ENCODE data around the gene IDI1.
"Not testable (repeated sequence)": the region's sequence is repeated elsewhere in the genome, so short reads cannot be mapped to it uniquely, and the experiment has no call there.

Gene IDI1

DNA sequence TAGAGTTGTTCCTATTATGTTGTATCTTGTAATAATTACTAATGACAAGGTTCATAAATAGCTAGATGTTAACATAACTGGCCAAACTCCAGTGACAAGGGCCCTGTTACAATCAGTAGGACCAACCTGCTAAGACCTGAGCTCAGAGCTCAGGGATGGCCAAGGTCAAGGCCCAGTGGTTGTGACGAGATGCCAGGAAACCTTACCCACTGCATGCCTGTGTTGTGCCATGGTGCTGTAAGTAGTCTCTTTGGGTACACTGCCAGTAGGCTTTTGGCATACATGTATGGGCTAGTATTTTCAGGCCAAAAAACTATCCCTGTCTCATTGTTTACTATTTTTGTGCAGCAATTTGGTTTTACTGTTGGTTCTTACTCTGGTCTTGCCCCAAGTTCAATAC, 15.3 kb downstream of the IDI1 start:
- no peak for DNase-seq

DNA sequence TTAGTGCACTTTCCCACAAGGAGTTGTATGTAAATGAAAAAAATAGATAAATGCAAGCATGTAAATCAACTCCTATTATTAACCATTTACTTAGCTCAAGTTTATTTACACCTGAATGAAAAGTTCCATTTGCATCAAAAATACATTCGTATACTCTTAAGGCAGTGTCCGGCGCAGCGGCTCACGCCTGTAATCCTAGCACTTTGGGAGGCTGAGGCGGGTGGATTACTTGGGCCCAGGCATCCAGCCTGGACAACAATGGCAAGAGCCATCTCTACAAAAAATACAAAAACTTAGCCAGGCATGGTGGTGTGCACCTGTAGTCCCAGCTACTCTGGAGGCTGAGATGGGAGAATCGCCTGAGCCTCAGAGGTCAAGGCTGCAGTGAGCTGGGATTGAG, 19.1 kb downstream of the IDI1 start:
- DNase-seq = no peak

DNA sequence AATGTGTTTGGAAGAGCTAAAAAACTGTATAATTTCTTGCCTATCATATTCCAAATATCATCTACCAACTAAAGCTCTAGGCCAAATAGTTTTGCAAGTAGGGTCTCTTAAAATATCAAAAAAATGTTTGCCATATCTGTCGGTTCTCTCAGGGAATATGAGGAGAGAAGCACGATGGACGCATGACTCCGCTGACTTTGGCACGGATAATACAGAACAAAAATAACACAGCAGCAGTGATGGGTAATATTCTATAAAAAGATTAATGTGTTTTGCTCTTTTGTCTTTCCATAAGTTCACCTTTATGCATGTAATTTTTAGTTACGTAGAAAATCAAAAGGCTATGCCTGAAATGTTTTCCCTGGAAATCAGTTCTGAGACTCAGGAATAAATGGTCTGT, 22.3 kb downstream of the IDI1 start:
- no peak for DNase-seq

DNA sequence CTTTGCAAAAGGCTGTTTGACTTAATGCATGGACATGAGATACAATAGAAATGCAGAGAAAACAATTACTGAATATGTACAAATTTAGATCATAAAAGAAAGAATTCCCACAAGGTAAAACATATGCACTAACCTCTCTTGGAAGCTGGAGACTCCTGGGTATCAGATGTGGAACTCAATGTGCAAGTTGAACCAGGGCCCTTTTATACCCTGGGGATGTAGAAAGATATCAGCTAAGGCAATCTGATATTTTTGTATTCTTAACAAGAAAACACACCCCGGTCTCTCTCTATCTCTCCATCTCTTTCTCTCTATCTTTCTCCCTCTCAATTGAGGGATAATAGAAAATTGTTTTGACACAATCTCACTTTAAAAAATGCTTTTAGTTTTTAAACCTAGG, 23.2 kb downstream of the IDI1 start, which contains the start of gene IDI2:
TSS of gene IDI2 (minus strand) at position 177 of the 400 bp plus-strand sequence. CDS start 1,136 bp downstream, outside the sequence.
- no peak for DNase-seq

DNA sequence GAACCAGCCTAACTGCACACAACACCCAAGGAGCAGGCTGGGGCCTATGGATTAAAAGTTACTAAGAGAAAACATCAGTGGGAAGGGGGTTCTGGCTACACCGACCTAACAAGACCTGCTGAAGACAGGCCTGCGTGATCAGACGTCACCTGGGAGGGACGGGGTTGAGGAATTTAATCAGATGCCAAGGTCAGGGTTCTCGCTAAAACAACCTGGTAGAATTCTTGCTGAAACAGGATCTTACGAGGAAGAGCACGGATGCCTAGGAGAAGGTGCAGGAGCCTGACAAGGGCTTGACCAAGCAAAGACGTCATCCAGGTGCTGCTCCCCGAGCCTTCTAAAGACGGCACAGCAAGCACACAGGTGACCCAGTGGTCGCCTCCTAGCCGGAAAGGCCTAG, 24.8 kb downstream of the IDI1 start:
- no peak for DNase-seq

DNA sequence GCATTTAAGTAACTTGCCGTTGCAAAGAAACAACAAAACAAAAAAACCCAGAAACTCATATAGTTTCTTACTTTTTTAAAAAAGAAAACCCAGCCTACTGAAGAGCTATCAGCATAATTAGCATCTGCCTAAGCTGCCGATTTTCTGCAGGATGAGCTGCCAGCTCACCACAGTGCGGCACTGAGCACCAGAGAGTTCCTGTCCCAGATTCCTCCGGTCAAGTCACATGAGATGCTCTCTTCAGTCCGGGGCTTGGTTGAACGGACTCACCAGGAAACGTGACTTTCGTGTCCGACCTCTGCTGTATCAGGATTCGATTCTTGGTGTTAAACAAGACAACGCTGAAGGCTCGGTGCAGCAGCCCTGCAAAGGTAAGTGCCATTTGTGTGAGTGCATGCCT, 26.5 kb downstream of the IDI1 start:
- DNase-seq = no peak

DNA sequence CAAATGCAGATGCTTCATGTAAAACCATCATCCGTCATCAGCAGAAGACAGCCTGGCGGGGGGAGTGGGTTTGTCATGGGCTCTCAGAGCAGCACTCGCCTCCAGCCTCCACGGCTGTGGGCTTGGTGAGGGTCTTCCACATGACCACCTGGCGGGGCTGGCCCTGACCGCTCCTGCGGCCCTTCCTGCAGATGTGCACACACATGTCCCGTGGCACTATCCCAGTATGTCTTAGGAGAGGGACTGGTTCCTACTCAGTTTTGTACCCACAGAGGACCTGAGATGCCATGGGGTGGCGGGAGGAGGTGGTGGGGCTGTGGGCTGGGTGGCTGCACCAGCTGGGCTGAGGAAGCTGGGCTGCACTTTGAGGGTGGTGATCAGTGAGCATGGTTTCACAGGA, 28.0 kb downstream of the IDI1 start:
- DNase-seq = no peak

DNA sequence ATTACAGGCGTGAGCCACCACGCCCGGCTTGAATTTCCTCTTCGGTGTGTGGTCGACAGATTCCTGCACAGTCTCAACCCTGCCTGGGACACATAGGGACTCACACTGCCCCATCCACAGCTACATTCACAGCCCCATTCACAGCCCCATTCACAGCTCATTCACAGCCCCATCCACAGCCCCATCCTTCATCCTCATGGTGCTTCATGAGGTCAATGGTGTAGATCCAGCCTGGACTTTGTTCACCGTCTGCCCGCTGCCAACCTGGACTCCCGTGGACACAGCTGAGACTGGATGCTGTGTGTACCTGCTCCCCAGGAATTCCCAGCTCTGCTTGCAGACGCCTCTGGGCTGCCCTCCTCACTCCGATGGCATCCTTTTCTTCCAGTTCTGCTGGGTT, 28.5 kb downstream of the IDI1 start:
- DNase-seq = no peak

DNA sequence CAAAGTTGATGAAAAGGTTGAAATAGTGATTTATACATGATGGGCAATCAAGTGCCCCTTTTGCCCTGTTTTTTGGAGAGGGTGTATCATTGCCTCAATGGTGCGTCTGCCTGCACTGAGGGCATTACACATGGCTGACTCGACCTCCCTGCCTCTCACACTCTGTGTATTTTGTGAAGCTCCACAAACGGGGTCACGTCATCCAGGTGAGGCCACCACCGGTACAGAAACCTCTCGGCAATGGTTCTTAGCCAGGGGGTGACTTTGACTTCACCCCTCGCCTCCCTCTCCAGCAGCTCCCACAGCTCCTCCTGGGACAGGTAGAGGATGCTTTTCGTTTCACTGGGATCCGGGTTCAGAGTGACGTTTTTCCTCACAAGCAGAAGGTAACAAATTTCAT, 29.6 kb downstream of the IDI1 start:
- DNase-seq = no peak

DNA sequence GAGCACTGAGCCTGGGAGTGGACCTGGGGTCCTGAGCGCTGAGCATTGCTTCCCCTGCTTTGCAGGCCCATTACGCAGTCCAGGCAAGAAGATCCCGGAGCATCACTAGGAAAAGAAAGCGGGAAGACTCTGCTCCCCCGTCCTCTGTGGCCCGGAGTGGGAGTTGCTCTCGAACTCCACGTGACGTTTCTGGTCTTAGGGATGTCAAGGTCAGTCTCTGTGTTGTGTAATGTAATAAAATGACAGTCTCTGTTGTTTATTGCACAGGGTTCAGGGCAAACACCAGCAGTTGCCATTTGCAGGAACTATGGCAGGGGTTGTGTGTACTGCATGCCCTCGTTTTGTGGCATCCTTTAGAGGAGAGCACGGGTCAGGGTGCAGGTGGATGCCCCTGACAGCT, 33.2 kb downstream of the IDI1 start:
- no peak for DNase-seq

DNA sequence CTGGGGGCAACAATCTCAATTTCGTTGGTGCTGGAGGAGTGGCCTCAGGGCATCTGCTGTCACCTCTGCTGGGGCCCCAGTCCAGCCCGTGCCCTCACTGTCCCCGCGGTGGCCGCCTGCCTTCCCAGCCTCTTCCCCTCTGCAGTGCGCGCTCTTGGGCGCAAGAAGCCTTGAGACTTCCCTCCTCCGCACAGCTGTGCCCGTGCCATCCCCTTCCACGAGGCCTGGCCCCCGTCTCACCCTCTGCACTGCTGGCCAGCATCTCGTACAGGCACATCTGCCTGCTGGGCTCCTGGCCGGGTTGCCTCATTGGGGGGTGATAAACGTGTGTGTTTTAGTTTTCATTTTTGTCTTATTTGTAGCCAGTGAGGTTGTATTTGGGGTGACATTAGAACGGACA, 37.2 kb downstream of the IDI1 start:
- DNase-seq = no peak

DNA sequence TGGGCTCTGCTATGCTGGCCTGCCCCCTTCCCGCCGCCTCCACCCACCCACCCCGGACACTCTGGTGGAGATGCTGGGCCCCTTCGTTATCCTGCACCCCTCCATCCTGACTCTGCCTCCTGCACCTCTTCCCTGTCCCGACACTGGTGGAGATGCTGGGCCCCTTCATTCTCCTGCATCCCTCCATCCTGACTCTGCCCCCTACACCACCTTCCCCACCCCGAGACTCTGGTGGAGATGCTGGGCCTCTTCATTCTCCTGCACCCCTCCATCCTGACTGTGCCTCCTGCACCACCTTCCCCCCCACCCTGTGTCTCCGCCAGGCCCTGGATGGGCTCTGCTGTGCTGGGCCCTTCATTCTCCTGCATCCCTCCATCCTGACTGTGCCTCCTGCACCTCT, 38.2 kb downstream of the IDI1 start:
- no peak for DNase-seq

DNA sequence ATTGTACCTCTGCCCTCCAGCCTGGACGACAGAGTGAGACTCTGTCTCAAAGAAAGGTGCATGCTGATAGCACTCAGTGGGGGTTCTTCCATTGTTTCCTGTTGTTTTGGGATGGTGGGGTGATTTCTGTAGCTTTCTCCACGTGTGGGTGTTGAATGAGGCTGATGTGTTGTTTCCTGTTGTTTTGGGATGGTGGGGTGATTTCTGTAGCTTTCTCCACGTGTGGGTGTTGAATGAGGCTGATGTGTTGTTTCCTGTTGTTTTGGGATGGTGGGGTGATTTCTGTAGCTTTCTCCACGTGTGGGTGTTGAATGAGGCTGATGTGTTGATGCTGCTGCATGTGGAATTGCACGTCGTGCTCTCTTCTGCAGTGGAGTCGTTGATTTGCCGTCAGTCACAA, 39.0 kb downstream of the IDI1 start:
- DNase-seq = not testable (repeated sequence)

DNA sequence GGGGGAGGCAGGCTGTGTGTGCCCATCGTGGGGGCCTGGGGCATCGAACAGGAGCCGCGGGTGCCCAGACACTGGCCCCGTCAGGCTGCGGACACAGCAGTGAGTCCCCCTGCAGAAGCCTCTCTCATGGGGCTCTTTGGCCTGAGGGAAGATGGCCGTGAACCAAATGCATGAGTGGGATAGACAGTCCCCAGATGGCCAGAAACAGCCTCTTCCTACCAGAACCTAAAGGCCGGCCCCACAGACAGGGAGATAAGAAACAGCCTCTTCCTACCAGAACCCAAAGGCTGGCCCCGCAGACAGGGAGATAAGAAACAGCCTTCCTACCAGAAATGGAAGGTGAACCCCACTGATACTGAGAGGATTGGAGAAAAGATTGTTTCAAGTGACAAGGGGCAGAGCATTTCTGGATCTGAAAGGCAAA, 39.8 kb downstream of the IDI1 start:
- DNase-seq = no peak

DNA sequence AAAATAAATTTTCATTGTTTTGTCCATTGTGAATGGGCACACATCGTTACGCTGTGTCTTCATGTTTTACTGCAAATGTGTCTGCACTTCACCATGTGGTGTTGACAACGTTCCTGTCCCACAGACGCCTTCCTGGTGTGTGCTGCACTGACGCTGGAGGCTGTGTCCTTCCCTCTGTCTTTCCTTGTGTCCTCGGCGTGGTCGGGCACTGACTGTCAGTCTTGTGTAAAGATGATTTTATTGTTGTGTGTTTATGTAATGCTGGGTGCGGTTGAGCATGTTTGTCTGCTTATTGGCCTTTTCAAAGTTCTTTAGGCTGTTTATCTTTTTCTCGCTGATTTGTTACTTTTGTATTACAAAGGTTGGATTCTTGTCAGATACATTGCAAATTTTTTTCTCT, 41.3 kb downstream of the IDI1 start:
- DNase-seq = no peak

DNA sequence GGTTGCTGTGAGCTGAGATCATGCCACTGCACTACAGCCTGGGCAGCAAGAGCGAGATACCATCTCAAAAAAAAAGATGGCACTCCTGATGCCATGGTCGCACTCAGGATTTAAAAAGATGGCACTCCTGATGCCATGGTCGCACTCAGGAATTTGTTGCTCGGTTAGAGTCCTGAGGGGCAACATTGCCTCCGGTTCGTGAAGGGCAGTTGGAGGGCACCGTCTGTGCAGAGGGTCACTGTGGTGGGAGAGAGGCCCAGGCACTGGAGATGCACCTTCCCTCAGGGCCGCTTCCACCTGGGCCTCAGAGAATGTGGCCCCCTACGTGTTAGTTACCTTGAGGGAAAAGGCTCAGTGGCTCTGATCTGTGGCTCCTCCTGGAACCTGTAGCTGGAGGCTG, 42.3 kb downstream of the IDI1 start:
- no peak for DNase-seq

DNA sequence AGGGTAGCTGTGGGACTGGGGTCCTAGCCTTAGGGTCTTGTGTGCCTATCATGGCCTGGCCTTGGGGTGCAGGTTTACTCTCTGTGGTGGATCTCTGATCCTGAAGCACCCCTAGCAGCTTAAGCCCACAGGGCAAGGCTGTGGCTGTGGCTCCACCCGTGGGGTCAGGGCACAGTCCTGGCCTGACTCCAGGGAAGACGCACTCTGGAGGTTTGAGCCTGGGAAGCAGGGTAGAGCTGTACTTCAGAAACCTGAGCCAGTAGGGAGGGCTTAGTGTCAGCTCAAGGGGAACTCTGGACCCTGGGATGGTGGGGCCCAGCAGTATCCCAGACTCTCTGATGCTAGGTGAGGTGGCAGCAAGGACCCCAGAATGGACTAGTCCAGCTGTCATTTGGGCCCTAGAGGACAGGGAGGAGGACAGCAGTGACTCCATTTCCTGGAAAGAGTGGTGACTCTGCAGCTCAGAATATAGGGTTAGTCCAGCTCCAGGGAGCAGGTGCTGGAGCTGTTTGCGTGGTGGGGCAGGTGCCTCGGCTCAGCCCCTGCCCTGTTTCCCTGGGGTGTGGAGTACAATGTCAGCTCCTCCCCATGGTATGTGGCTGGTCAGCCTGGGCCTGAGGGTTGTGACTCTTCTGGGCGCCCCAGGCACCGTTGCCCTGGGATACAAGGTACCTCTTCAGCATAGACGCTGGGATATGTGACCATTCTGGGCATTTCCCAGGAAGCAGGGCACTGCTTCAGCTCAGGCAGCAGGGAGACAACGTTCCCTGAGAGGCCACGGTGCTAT, 44.8 kb downstream of the IDI1 start:
- no peak for DNase-seq

DNA sequence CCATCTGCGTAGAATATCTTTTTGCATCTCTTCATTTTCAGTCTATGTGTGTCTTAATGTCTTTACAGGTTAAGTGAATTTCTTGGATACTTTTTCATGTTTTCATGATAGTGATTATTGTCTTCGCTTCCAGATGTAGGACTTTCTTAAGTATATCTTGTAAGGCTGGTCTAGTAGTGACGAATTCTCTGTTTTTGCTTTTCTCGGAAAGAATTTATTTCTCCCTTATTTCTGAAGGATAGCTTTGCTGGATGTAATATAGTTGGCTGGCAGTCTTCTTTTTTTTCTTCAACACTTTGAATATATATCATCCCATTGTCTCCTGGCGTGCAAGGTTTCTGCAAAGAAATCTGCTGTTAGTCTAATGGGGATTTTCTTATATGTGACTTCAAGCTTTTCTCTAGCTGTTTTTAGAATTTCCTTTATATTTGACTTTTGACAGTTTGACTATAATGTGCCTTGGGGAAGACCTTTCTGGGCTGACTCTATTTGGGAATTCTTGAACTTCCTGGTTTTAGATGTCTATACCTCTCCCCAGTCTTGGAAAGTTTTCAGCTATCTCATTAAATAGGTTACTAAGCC, 46.4 kb downstream of the IDI1 start:
- DNase-seq = no peak

DNA sequence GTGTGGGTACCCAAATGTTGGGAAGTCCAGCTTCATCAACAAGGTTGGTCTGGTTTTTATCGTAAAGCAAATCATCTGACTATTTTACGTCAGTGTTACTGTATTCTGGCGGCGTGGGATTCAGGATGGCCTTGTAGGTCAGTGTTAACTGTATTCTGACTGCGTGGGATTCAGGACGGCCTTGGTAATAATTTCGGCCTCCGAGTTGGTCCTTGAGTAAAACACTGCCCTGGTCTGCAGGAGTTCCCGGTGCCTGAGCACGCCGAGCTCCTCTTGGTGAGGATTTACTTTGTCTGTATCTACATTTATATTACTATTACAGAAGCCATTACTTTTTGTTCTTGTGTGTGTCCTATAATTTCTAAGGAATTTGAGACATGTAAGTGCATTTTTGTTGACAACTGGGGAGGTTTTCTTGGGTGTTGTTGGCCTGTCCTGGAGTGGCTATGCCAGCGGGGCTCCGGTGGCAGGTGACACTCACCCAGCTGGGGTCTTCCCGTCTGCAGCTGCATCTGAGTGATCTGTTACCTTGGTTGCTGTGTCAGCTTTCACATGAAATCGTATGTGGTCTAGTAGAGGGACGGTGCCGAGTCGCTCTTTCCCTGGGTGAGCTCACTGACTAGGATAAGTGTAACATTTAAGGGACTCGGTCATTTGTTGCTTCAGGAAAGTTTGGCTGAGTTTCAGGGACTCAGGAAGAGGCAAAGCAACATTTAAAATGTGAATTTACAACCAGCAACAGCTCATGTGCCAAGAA, 51.5 kb downstream of the IDI1 start:
- no peak for DNase-seq

DNA sequence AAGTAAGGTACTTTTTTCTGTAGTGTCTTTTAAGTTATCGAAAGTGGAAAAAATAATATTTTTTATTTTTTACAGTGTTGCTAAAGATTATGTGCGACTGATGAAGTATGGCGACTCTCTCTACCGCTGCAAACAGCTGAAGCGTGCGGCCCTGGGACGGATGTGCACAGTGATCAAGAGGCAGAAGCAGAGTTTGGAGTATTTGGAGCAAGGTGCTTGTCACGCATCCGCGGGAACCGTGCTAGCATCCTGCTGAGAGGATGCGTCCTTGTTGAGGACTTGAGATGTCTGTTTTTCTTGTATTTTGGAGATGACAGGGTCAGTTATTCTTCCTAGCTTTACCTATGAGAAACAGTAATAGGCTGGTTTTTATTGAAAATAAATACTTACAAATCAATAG, 52.9 kb downstream of the IDI1 start:
- no peak for DNase-seq

DNA sequence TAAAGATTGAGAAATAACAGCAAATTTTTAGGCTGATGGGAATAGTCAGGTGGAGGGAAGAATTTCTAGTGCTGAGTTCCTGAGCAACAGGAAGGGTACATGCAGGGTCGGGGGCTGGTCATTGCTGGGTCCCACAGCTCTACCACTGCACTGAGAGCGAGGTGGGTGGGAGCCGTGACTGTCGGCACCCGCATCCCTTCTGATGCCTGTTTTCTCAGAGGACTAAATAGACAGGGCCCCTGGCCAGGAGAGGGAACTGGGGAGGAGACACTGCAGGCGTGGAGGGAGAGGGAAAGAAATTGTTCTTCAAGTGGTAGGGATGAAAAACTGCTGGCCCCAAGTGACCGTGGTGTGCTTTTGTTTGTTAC, 53.4 kb downstream of the IDI1 start:
- DNase-seq = no peak

DNA sequence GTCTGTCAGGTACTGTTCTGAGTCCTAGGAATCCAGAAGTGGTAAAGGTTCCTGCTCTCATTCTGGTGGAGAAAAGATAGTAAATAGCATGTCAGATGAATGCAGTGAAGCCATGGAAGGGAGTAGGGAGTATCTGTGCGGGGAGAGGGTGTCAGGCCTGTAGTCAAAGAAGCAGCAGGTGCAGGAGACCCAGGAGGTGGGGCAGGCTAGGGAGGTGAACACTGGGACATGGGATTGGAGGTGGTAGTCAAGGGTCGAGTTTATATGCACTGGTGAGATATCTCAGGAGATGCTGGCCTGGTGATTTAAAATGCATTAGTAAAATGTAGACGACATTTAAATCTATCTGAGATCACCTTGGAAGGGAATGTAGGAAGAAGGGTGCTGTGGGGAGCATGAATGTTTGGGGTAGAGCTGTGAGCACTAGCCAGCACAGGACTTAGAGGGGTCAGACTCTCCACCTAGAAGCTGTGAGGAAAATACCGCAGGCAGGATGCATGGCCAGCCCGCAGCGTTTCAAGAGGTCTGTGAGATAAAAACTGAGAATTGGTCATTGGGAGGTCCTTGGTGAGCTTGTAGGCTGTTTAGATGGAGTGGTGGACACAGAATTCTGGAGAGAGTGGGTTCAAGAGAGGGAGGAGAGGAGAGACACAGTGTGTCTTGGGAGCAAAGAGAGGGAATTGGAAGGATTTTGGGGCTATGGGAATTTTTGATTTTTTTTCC, 53.9 kb downstream of the IDI1 start:
- DNase-seq = no peak

DNA sequence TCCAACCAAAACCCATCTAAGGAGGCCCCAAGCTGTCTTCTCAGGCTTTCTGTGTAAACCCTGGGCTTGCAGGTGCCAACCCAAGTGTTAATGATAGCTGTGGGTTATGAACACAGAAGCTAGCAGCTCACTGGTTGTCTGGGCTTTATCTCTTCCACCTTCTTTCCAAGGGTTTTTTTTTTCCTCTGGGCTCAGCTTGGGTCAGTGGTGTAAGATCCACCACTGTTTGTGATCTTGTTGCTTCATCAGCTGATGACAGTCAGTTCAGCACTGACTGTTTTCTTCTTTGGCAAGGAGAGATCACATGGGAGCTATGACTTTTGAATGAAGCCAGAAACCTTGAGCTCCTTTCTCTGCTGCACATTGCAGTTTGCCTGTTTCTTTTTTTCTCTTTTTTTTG, 56.0 kb downstream of the IDI1 start:
- DNase-seq = no peak

DNA sequence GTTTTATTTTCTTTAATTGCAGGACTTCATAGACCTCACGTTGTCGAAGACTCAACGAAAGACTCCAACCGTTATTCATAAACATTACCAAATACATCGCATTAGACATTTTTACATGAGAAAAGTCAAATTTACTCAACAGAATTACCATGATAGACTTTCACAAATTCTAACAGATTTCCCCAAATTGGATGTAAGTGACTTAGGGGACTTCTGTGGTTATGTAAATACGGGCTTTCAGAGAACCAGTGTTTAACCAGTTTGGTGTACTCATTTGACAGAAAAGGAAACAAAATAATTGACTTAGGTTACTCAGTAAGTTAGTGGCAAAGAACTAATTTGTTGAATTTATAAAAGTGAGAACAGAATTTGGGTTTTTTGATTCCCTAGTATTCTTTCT, 56.5 kb downstream of the IDI1 start:
- no peak for DNase-seq
